Adrenal gland (tissue), 12 donors: ENCODE results near the gene TMEM266. TPM values are rescaled to one million over a fixed set of nuclear protein-coding genes. Genes with fewer than 3 reads are reported as not detected.

Experiments
- DNase-seq, 7 donors: peaks; one replicate each; pipeline ENCODE4 v3.0.0-alpha.2; 2019 to 2020
- H3K27ac ChIP-seq, 5 donors: fragments of 200-600 bp; sonication (generic) in 4 of 5; 1 replicate in 3 of 5; 2 replicates in 2 of 5; pipeline versions ENCODE4 v1.5.1 to v1.8.0; 2016 to 2020; ENCODE audit warnings: mild to moderate bottlenecking in 1 of 5
- H3K27me3 ChIP-seq: fragments of 200-600 bp; 2 replicates; pipeline ENCODE4 v1.8.0; 2021
- H3K36me3 ChIP-seq, 2 donors: fragments of 200-600 bp; replicated peaks in 1 of 2; 1 replicate in 1 of 2; 2 replicates in 1 of 2; pipeline versions ENCODE4 v1.5.1 to v1.8.0; 2018 to 2022
- H3K4me1 ChIP-seq, 2 donors: fragments of 200-600 bp; replicated peaks in 1 of 2; 1 replicate in 1 of 2; 2 replicates in 1 of 2; pipeline versions ENCODE4 v1.5.1 to v1.8.0; 2018 to 2021
- H3K4me3 ChIP-seq, 4 donors: fragments of 200-600 bp; sonication (generic) in 3 of 4; one replicate each; pipeline ENCODE4 v1.5.1; 2016 to 2018
- H3K9me3 ChIP-seq, 3 donors: fragments of 200-600 bp; sonication (generic) in 1 of 3; replicated peaks in 1 of 3; 1 replicate in 2 of 3; 2 replicates in 1 of 3; pipeline versions ENCODE4 v1.5.1 to v1.8.0; 2016 to 2021
- POLR2A ChIP-seq, 2 donors: fragments of 450-650 bp; IDR thresholded peaks; one replicate each; pipeline ENCODE4 v1.6.1; 2017; ENCODE audit warnings: antibody characterized with exemption in 2 of 2, mild to moderate bottlenecking in 2 of 2, moderate library complexity in 1 of 2
- WGBS, 4 donors: extraction: QIAGEN DNeasy Blood & Tissue Kit in 2 of 4; methylation state at CpG; one replicate each; pipeline versions ENCODE4 v1.1.5 to v1.1.7; 2013 to 2017; 5-methylcytosine and 5-hydroxymethylcytosine counted together
- intact Hi-C, 2 donors: fragments of 100-400 bp; cut with DNase I; formaldehyde crosslinking; loops; one replicate each; pipeline versions ENCODE4 v1.14.1 to v1.15.0; 2022 to 2023
- polyA plus RNA-seq, 3 donors: library from polyadenylated mRNA; stranded (reverse); fragments of 200-250 nt in 2 of 3; fragments of 350-450 nt in 1 of 3; fragmentation: Illumina TruSeq in 1 of 3; extraction: RNeasy Lipid Tissue Mini Kit (QIAGEN cat#74804) in 1 of 3; gene quantifications; one replicate each; pipeline ENCODE4 v1.2.3, GENCODE V29; 2013 to 2014
- total RNA-seq, 9 donors: library from RNA; depleted of rRNA in 4 of 9; stranded (reverse); fragments of >200 nt in 4 of 9; fragments of 120-200 nt in 1 of 9; fragmentation: NEBNext Ultra II Directional in 1 of 9; extraction: Animal tissue kit (Norgen Biotek cat#: 25700) in 1 of 9; gene quantifications; one replicate each; pipeline versions ENCODE4 v1.1.0 to v1.2.4, GENCODE V29; 2013 to 2023
- TF ChIP-seq, protein P1 (sequence below), 6 experiments: fragments of 450-650 bp in 4 of 6; fragments of 200-600 bp in 2 of 6; sonication (generic) in 1 of 6; IDR thresholded peaks; 1 replicate in 5 of 6; 2 replicates in 1 of 6; pipeline versions ENCODE4 v1.5.1 to v1.8.0; 2016 to 2021; ENCODE audit warnings: antibody characterized with exemption in 6 of 6, mild to moderate bottlenecking in 2 of 6, moderate library complexity in 1 of 6
- donor health status: healthy with polysubstance abuse.
- donor health status: Bipolar disorder and iron deficiency.
- donor health status: DM: yes; HTN: yes; CAD: no.
- donor health status: DM: no; HTN: no; CAD: no.
- donor health status: DM: no; HTN: no; CAD: no.
- donor health status: DM: yes; HTN: yes; CAD: no.

The TMEM266 gene
- total and polyA plus RNA-seq, 12 donors = 1.3 to 23.1 (median 5.9) TPM

GRCh38 chr15:76163457-76164295 is 103.9 kb downstream of the TMEM266 start:
- Histone ChIP-seq H3K36me3 (no peaks in the 10 kb centered on the region), H3K9me3 (no peaks in the 10 kb centered on the region), H3K27ac (peak overlapping the region in 4 of 5 donors; percentile 62 to 82 (median 71)), H3K4me1 (peaks cover 30 to 31% of the 10 kb centered on the region in 2 donors), H3K27me3 (no peaks in the 10 kb centered on the region), H3K4me3 (no peak overlapping the region)
- DNase-seq = peak; percentile 71 to 94 (median 90)
- intact Hi-C loops = no loop called here
- 48 to 65% (median 52%) methylated on average over 14 to 21 of the region's 21 CpGs for WGBS, 4 donors
- TF ChIP-seq POLR2A (IDR thresholded peaks at IDR 0.05) = peak in 1 of 2 donors; percentile 18
- TF ChIP-seq, protein P1, sequence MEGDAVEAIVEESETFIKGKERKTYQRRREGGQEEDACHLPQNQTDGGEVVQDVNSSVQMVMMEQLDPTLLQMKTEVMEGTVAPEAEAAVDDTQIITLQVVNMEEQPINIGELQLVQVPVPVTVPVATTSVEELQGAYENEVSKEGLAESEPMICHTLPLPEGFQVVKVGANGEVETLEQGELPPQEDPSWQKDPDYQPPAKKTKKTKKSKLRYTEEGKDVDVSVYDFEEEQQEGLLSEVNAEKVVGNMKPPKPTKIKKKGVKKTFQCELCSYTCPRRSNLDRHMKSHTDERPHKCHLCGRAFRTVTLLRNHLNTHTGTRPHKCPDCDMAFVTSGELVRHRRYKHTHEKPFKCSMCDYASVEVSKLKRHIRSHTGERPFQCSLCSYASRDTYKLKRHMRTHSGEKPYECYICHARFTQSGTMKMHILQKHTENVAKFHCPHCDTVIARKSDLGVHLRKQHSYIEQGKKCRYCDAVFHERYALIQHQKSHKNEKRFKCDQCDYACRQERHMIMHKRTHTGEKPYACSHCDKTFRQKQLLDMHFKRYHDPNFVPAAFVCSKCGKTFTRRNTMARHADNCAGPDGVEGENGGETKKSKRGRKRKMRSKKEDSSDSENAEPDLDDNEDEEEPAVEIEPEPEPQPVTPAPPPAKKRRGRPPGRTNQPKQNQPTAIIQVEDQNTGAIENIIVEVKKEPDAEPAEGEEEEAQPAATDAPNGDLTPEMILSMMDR (IDR thresholded peaks at IDR 0.05) = no peak

DNA sequence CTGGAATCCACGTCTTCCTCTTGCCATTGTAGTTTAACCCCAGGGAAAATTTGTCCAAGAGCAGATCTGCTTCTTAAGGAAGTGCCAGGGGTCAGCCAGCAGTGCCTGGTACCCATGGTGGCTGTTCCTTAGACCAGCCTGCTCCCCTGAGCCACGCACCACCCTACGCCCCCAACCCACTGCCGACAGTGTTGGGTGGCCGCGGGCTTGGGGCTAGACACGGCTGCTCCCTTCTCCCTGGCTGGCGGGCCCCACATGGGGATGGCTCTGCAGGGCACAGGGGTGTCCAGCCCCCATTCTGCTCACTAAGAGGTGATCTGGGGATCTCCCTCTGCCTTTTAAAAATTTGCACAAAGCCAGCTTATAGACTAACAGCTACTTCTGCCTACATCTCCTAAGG is 104.8 kb downstream of the TMEM266 start:
- Histone ChIP-seq H3K27ac (no peak overlapping the region), H3K9me3 (no peaks in the 10 kb centered on the region), H3K4me1 (peaks cover 30 to 31% of the 10 kb centered on the region in 2 donors), H3K4me3 (no peak overlapping the region), H3K36me3 (no peaks in the 10 kb centered on the region), H3K27me3 (no peaks in the 10 kb centered on the region)
- DNase-seq = no peak
- intact Hi-C loops = no loop called here
- TF ChIP-seq, protein P1 (IDR thresholded peaks at IDR 0.05) = no peak
- no peak for TF ChIP-seq POLR2A (IDR thresholded peaks at IDR 0.05)
- 67 to 95% (median 94%) methylated on average over 1 to 8 of the region's 8 CpGs for WGBS, 4 donors

DNA sequence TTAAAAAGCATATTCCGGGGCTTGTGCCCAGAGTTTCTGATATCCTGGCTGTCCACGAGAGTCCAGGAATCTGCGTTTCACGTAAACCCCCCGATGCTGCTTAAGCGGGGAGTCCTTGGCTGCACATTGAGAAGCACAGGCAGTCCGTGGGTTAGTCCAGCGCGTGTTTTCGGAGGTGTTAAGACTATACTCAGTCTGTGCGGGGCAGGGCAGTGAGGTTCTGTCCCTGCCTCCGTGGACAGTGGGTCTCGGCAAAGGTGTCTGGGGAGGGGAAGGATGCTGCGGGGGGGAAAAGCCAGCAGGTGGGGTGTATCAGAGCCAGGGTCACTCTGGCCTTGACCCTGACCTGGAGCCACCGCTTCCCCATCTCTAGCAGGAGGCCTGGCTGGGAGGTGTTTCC is 106.2 kb downstream of the TMEM266 start:
- 92 to 95% (median 93%) methylated on average over 13 to 15 of the region's 15 CpGs for WGBS, 4 donors
- intact Hi-C loops = no loop called here
- peaks cover 30 to 31% of the 10 kb centered on the region in 2 donors for H3K4me1 ChIP-seq

GRCh38 chr15:76168237-76168984 is 108.6 kb downstream of the TMEM266 start:
- 90 to 94% (median 94%) methylated on average over 12 to 14 of the region's 14 CpGs for WGBS, 4 donors
- Histone ChIP-seq H3K27me3 (no peaks in the 10 kb centered on the region), H3K4me3 (no peak overlapping the region), H3K27ac (no peak overlapping the region), H3K4me1 (peaks cover 7% of the 10 kb centered on the region in 2 donors), H3K36me3 (no peaks in the 10 kb centered on the region), H3K9me3 (no peaks in the 10 kb centered on the region)
- TF ChIP-seq, protein P1 (IDR thresholded peaks at IDR 0.05) = no peak
- TF ChIP-seq POLR2A (IDR thresholded peaks at IDR 0.05) = no peak
- no peak for DNase-seq
- intact Hi-C loops = no loop called here

More for the DNA sequence above, 106.2 kb downstream of the TMEM266 start:
- H3K27ac ChIP-seq = no peak overlapping the region
- no peaks in the 10 kb centered on the region for H3K36me3 ChIP-seq
- no peaks in the 10 kb centered on the region for H3K9me3 ChIP-seq
- H3K27me3 ChIP-seq = no peaks in the 10 kb centered on the region
- no peak overlapping the region for H3K4me3 ChIP-seq
- TF ChIP-seq, protein P1 (IDR thresholded peaks at IDR 0.05) = no peak
- no peak for TF ChIP-seq POLR2A (IDR thresholded peaks at IDR 0.05)
- peak in 1 of 7 donors; percentile 18 for DNase-seq
